Epithelial cell of esophagus (primary cell): ENCODE measurements around the gene UBE2H.

Source experiments
- DNase-seq: peaks from one replicate; pipeline ENCODE4 v3.0.0; 2010; ENCODE audit warnings: low read depth
- H3K4me3 ChIP-seq: 2 replicates; pipeline ENCODE4 v1.5.1; 2011; ENCODE audit warnings: mild to moderate bottlenecking, low read length, control low read depth
- TF ChIP-seq, protein P1 (sequence below): IDR thresholded peaks from 2 replicates; pipeline ENCODE4 v1.5.1; 2011; ENCODE audit warnings: low read depth, mild to moderate bottlenecking, low read length, control low read depth, inconsistent platforms; ENCODE audit not compliant: insufficient read depth; ENCODE audit errors: missing control alignments

UBE2H gene

DNA sequence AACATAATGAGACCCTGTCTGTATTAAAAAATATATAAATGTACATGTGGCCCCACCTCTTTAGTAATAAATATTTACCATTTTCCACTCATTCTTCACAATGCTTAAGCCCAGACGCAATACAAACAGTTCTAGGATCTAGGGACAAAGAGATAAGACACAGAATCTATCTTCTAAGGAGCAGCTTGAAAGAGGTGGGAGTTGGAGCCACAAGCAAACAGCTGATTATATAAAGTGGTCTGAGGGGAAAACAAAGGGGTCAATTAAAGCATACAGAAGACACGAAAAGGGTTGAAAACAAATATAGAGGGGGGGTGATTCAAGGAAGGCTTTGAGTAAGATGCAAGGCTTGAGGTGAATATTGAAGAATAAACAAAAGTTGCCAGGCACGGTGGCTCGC, 43.1 kb downstream of the UBE2H start:
- no peak overlapping the region for H3K4me3 ChIP-seq
- TF ChIP-seq, protein P1, sequence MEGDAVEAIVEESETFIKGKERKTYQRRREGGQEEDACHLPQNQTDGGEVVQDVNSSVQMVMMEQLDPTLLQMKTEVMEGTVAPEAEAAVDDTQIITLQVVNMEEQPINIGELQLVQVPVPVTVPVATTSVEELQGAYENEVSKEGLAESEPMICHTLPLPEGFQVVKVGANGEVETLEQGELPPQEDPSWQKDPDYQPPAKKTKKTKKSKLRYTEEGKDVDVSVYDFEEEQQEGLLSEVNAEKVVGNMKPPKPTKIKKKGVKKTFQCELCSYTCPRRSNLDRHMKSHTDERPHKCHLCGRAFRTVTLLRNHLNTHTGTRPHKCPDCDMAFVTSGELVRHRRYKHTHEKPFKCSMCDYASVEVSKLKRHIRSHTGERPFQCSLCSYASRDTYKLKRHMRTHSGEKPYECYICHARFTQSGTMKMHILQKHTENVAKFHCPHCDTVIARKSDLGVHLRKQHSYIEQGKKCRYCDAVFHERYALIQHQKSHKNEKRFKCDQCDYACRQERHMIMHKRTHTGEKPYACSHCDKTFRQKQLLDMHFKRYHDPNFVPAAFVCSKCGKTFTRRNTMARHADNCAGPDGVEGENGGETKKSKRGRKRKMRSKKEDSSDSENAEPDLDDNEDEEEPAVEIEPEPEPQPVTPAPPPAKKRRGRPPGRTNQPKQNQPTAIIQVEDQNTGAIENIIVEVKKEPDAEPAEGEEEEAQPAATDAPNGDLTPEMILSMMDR = no peak
- no peak for DNase-seq

DNA sequence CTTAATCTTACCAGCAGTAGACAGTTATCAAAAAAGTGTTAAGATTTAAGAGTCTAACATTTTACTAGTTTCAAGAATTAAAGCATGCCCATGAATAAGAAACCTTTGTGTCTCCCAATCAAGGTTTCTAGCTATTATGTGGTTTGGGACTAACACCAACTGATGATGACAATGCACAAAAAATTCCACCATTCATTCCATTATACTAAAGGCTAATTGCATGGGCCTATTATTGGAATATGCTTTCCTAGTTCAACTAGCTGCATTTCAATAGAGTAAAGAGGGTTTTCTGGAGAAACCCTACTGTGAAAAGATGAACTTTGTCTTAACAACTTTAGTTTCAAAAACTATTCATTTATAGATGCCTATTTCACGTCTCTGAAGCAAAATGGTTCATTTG, 44.6 kb downstream of the UBE2H start:
- DNase-seq = no peak
- TF ChIP-seq, protein P1 = no peak
- no peak overlapping the region for H3K4me3 ChIP-seq

DNA sequence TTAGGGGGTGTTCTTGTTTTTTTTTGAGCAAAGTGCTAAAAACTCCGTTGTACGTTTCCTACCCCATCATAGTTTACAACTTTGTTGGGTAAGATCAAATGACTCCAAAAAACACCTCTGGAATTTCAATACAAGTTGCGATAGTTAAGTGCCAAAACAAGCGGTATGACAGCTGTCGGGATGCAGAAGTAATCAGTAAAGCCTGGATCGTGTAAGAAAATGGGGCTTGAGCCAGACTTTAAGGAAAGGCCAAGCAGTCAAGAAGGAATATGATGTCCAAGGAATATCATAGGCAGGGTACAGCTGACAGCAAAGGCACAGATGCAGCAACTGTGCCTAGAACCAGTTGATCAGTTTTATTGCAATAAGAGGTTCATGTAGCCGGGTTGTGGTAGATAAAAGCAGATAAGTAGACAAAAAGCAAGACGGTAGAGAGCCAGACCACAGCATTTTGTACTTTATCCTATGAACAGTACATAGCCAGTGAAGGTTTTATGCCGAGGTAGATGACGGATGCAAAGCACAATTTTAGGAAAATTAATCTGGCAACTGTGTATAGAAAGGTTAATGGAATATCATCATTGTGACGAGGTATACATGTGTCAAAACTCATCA, 45.5 kb downstream of the UBE2H start:
- no peak for DNase-seq
- H3K4me3 ChIP-seq = no peak overlapping the region
- TF ChIP-seq, protein P1 = no peak

DNA sequence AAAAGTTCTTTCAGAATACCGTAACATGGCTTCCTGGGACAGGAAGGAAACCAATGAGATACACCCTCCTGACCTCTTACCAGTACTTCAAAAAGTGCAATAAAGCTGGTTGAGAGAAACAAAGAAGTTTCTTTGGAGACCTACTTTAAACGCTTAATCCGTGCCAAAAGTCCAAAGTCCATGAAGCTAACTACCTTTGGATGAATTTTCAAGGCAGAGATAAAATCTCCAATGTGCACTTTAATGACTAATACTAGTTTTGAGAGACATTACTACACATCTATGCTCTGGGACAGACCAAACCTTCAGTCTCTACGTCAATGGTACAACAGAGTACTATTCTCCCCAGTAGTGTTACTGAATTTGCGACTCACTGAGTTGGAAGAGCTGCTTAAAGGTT, 46.1 kb downstream of the UBE2H start:
- DNase-seq = no peak
- TF ChIP-seq, protein P1 = no peak
- no peak overlapping the region for H3K4me3 ChIP-seq

DNA sequence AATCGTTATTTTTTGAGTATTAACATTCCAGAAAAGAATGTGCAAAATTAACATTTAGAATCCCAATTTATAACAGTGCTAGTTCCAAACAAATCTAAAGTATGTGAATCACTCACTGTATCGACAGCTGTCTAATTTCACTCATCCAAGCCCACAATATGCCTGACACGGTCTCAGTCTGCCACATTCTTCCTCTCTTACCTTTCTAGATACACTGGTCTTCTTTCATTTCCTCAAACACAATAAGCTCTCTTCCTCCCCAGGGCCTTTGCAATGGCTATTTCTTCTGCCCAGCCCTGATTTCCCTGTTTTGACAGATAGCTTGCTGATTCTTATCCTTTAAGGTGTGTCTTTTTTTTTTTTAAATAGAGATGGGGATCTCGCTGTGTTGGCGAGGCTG, 48.8 kb downstream of the UBE2H start:
- TF ChIP-seq, protein P1 = no peak
- no peak for DNase-seq
- H3K4me3 ChIP-seq = no peak overlapping the region

DNA sequence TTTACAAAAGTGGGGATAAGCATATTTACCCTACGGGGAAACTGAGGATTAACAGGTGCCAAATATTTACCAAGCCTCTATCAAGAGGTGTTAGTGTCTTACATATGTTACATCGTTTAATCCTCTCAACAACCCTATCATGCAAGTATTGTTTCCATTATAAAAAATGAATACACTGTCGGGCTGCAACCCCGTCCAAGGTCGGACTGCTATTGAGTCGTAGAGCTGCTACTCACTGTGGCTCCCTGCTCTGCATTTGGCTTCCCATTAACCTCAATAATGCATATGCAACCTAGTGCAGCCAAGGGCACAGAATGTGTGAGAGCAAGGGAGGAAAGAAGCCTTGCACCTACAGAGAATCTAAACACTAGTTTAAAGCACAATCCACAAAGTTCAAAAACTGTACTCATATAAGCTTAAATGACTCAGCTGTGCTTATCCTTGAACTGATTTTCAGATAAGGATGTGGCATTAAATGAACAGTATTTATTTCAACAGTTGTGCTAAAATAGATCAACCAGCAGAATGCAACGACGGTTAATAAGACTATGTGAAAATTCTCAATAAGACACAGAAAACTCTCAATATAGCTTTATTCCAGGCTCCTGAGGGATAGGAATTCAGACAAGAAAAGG, 49.9 kb downstream of the UBE2H start:
- no peak overlapping the region for H3K4me3 ChIP-seq
- no peak for DNase-seq
- TF ChIP-seq, protein P1 = no peak

DNA sequence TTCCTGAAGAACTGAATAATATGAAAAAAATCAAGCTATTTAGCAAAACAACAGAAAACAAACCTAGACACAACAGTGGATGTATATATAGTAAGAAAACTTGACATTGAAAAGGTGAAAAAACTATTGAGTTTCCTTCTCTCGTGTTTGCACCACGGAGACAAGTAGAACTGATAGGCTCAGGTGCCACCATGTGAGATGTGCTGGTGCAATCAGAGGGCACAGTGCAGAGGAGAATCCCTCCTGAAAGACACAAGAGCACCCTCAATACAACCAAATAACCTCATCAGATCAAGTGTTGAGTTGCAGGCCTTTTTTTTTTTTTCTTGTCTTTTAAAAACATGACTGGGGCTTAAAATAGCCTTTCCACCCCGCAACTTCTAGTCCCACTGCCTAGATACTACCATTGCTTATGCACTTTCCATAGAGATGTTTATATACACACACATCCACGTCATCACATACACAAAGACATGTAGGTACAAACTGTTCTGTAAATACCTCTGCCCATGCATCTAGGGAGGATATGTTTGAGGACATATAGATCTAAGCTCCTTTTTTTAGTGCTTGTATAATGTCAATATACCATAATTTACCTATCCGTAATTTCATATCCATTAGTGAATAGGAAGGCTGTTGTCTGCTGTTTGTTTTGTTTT, 54.1 kb downstream of the UBE2H start:
- DNase-seq = no peak
- TF ChIP-seq, protein P1 = no peak
- H3K4me3 ChIP-seq = no peak overlapping the region
